Esophagus muscularis mucosa (tissue), 3 donors: ENCODE results near the gene ABCA9.
"Not testable (repeated sequence)": the region's sequence is repeated elsewhere in the genome, so short reads cannot be mapped to it uniquely, and the experiment has no call there.

Source experiments
- CTCF ChIP-seq, 3 experiments: fragments of 200-600 bp in 2 of 3; fragments of 450-650 bp in 1 of 3; sonication (generic) in 2 of 3; IDR thresholded peaks; one replicate each; pipeline ENCODE4 v1.5.1; 2017 to 2019; ENCODE audit warnings: antibody characterized with exemption in 3 of 3, mild to moderate bottlenecking in 2 of 3, moderate library complexity in 1 of 3
- POLR2AphosphoS5 ChIP-seq, 2 donors: sonication (generic); formaldehyde crosslinking; IDR thresholded peaks; one replicate each; pipeline ENCODE4 v1.6.1; 2017; ENCODE audit warnings: antibody characterized with exemption in 2 of 2

- not testable (repeated sequence) for TF ChIP-seq CTCF, POLR2AphosphoS5 (IDR thresholded peaks at IDR 0.05)
These were observed 61.0 kb downstream of the ABCA9 start for GRCh38 chr17:68999743-69000142.
